ENCODE results near the gene CRELD2.

The CRELD2 gene

DNA sequence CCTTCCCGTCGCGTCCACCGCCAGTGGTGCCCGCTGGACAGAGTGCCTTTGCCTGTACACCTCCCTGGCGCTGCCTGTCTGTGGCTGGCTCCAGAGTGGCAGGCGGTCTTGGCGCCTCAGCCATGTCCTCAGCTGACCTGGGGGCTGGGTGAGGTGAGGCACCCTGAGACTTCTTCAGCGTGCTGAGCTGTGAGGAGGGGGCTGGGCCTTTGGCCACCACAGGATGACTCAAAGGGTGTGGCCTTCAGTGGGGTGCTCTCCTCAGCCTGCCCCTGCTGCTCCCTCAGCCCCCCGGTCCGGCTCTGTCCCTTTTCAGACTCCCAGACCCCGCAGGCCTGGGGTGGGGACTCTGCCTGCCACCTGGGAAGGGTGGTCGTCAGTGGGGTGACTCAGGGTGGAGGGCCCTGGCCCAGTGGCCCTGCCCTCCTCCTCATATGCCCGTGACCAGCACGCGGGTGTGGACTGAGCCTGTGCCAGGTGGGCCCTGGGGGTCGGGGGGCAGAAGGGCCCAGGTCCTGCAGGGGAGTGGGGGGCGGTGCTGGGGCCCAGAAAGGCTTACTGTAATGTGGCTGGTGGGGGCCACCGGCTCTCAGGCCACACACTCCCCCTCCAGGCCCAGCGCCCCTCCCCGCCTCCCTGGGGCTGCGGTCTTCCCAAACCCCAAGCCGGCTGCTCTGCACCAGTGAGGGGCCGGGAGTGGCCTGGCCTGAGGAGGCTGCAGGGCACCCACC is 15.9 kb downstream of the CRELD2 start:
- POLR2A ChIA-PET: interaction anchor here (1.0 to 1.7 kb wide), 2 partner anchors 16 to 96 kb away, joined by 3 to 4 read pairs; partner anchors contain the start of genes ALG12 and CRELD2
- H3K4me1 ChIP-seq (ENCODE audit: control insufficient read depth, insufficient read depth, low read length): peaks cover 7% of the 10 kb centered on the region
- H3K27ac ChIP-seq (ENCODE audit: extremely low read depth, low read depth, low read length): no peak overlapping the region
- no peak overlapping the region for H3K4me3 ChIP-seq (ENCODE audit: low read depth, low read length)
- TF ChIP-seq, protein P1, sequence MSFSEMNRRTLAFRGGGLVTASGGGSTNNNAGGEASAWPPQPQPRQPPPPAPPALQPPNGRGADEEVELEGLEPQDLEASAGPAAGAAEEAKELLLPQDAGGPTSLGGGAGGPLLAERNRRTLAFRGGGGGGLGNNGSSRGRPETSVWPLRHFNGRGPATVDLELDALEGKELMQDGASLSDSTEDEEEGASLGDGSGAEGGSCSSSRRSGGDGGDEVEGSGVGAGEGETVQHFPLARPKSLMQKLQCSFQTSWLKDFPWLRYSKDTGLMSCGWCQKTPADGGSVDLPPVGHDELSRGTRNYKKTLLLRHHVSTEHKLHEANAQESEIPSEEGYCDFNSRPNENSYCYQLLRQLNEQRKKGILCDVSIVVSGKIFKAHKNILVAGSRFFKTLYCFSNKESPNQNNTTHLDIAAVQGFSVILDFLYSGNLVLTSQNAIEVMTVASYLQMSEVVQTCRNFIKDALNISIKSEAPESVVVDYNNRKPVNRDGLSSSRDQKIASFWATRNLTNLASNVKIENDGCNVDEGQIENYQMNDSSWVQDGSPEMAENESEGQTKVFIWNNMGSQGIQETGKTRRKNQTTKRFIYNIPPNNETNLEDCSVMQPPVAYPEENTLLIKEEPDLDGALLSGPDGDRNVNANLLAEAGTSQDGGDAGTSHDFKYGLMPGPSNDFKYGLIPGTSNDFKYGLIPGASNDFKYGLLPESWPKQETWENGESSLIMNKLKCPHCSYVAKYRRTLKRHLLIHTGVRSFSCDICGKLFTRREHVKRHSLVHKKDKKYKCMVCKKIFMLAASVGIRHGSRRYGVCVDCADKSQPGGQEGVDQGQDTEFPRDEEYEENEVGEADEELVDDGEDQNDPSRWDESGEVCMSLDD (tag by site-specific recombination; IDR thresholded peaks at IDR 0.05): peak; percentile 15; the same call in 1 of the 2 replicates
- 0 out of 2 replicates have a peak, but pooled peaks have one; percentile 33 for TF ChIP-seq GLIS2 (tag by site-specific recombination; IDR thresholded peaks at IDR 0.05)
- TF ChIP-seq SALL2 (tag by site-specific recombination; IDR thresholded peaks at IDR 0.05; ENCODE audit: borderline replicate concordance): no peak
- peak; percentile 45 for TF ChIP-seq KLF1 (tag by site-specific recombination; IDR thresholded peaks at IDR 0.05)
- TF ChIP-seq IKZF3 (tag by site-specific recombination; IDR thresholded peaks at IDR 0.05): no peak
- no peaks in the 10 kb centered on the region for H3K9me3 ChIP-seq (ENCODE audit: control insufficient read depth, insufficient read depth, low read depth, low read length)
- no peaks in the 10 kb centered on the region for H3K36me3 ChIP-seq (ENCODE audit: control insufficient read depth in 2 of 2, insufficient read depth in 1 of 2, low read length in 2 of 2)
- CTCF ChIA-PET: interaction anchor here (0.5 to 1.8 kb wide), 2 partner anchors 96 to 592 kb away, joined by 3 to 11 read pairs; no protein-coding TSS in a partner anchor

- ChIA-PET POLR2A (interaction anchor here (0.6 kb wide), 1 partner anchor 95 kb away, joined by 3 read pairs; no protein-coding TSS in a partner anchor), CTCF (no interaction called here)
- Histone ChIP-seq H3K27ac (ENCODE audit: extremely low read depth, low read depth, low read length) (no peak overlapping the region), H3K4me3 (ENCODE audit: low read depth, low read length) (no peak overlapping the region), H3K4me1 (ENCODE audit: control insufficient read depth, insufficient read depth, low read length) (peaks cover 7% of the 10 kb centered on the region), H3K9me3 (ENCODE audit: control insufficient read depth, insufficient read depth, low read depth, low read length) (no peaks in the 10 kb centered on the region), H3K36me3 (ENCODE audit: control insufficient read depth in 2 of 2, insufficient read depth in 1 of 2, low read length in 2 of 2) (no peaks in the 10 kb centered on the region)
- TF ChIP-seq GLIS2 (tag by site-specific recombination; IDR thresholded peaks at IDR 0.05) (0 out of 2 replicates have a peak, but pooled peaks have one; percentile 1), ZFHX2 (tag by site-specific recombination; conservative IDR thresholded peaks at IDR 0.05) (0 out of 2 replicates have a peak, but pooled peaks have one; percentile 15), ZNF560 (tag by site-specific recombination; IDR thresholded peaks at IDR 0.05; ENCODE audit: borderline replicate concordance) (no peak)
Observed at GRCh38 chr22:49934891-49935557, 16.6 kb downstream of the CRELD2 start.

DNA sequence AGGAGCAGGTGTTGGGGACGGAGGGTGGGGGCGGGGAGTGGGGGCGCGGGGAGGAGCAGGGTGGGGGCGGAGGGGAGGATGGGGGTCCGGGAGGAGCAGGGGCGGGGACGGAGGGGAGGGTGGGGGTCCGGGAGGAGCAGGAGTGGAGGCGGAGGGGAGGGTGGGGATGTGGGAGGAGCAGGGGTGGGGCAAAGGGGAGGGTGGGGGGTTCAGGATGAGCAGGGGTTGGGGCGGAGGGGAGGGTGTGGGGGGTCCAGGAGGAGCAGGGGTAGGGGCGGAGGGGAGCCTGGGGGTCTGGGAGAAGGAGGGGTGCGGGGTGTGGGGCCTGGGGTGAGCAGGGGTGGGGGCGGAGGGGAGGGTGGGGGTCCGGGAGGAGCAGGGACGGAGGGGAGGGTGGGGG is 17.1 kb downstream of the CRELD2 start:
- H3K4me1 ChIP-seq (ENCODE audit: control insufficient read depth, insufficient read depth, low read length): peaks cover 7% of the 10 kb centered on the region
- H3K9me3 ChIP-seq (ENCODE audit: control insufficient read depth, insufficient read depth, low read depth, low read length): no peaks in the 10 kb centered on the region
- ChIA-PET POLR2A (interaction anchor here (0.6 to 1.4 kb wide), 2 partner anchors 25 to 95 kb away, joined by 3 to 7 read pairs; partner anchors contain the start of gene PIM3), CTCF (interaction anchor here (0.8 to 1.4 kb wide), 2 partner anchors 95 to 96 kb away, joined by 3 to 9 read pairs; no protein-coding TSS in a partner anchor)
- no peak overlapping the region for H3K4me3 ChIP-seq (ENCODE audit: low read depth, low read length)
- no peak overlapping the region for H3K27ac ChIP-seq (ENCODE audit: extremely low read depth, low read depth, low read length)
- no peaks in the 10 kb centered on the region for H3K36me3 ChIP-seq (ENCODE audit: control insufficient read depth in 2 of 2, insufficient read depth in 1 of 2, low read length in 2 of 2)
- TF ChIP-seq ZNF544 (tag by site-specific recombination; IDR thresholded peaks at IDR 0.05) (no peak), PRDM4 (tag by site-specific recombination; IDR thresholded peaks at IDR 0.05) (no peak), ZNF660 (tag by site-specific recombination; IDR thresholded peaks at IDR 0.05) (no peak), ZNF266 (tag by site-specific recombination; IDR thresholded peaks at IDR 0.05; ENCODE audit: low read depth) (no peak), ZXDB (tag by site-specific recombination; IDR thresholded peaks at IDR 0.05) (no peak), ZNF335 (tag by site-specific recombination; conservative IDR thresholded peaks at IDR 0.05) (no peak), ZNF555 (tag by site-specific recombination; conservative IDR thresholded peaks at IDR 0.05) (no peak), ZNF394 (tag by site-specific recombination; IDR thresholded peaks at IDR 0.05; ENCODE audit: borderline replicate concordance) (no peak), SCRT2 (tag by site-specific recombination; IDR thresholded peaks at IDR 0.05) (no peak)
- TF ChIP-seq, protein P2, sequence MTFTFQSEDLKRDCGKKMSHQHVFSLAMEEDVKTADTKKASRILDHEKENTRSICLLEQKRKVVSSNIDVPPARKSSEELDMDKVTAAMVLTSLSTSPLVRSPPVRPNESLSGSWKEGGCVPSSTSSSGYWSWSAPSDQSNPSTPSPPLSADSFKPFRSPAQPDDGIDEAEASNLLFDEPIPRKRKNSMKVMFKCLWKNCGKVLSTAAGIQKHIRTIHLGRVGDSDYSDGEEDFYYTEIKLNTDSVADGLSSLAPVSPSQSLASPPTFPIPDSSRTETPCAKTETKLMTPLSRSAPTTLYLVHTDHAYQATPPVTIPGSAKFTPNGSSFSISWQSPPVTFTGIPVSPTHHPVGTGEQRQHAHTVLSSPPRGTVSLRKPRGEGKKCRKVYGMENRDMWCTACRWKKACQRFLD (tag by site-specific recombination; IDR thresholded peaks at IDR 0.05): no peak
- TF ChIP-seq, protein P3, sequence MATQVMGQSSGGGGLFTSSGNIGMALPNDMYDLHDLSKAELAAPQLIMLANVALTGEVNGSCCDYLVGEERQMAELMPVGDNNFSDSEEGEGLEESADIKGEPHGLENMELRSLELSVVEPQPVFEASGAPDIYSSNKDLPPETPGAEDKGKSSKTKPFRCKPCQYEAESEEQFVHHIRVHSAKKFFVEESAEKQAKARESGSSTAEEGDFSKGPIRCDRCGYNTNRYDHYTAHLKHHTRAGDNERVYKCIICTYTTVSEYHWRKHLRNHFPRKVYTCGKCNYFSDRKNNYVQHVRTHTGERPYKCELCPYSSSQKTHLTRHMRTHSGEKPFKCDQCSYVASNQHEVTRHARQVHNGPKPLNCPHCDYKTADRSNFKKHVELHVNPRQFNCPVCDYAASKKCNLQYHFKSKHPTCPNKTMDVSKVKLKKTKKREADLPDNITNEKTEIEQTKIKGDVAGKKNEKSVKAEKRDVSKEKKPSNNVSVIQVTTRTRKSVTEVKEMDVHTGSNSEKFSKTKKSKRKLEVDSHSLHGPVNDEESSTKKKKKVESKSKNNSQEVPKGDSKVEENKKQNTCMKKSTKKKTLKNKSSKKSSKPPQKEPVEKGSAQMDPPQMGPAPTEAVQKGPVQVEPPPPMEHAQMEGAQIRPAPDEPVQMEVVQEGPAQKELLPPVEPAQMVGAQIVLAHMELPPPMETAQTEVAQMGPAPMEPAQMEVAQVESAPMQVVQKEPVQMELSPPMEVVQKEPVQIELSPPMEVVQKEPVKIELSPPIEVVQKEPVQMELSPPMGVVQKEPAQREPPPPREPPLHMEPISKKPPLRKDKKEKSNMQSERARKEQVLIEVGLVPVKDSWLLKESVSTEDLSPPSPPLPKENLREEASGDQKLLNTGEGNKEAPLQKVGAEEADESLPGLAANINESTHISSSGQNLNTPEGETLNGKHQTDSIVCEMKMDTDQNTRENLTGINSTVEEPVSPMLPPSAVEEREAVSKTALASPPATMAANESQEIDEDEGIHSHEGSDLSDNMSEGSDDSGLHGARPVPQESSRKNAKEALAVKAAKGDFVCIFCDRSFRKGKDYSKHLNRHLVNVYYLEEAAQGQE (tag by site-specific recombination; IDR thresholded peaks at IDR 0.05): no peak

Measured in HEK293 (cell line).